ENCODE data around the gene NCKAP5. TPM values are rescaled to one million over a fixed set of nuclear protein-coding genes. Genes with fewer than 3 reads are reported as not detected.

The NCKAP5 gene
- total RNA-seq, 4 donors from 2014 or later: 2.7 to 11.7 (median 5.6) TPM

DNA sequence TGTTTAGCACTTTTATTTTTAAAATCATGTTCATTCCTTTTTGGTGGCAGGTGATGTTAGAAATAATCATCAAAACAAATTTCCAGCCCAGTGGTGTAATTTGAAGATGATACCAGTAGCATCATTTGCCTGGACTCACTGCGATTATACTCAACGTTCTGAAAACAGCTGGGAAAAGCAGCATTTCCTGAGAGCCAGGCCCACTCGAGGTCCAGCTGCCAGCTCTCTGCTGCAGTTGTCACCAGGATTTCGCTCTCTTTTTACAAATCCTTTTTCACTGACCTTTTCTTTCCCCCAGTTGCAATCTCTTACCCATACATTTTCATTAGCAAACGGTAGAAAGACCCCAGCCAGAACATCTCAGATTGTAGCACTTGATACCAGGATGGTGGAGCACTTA lies 787.6 kb downstream of the NCKAP5 start:
- Histone ChIP-seq H3K36me3 (no peaks in the 10 kb centered on the region), H3K4me1 (no peaks in the 10 kb centered on the region), H3K9me3 (no peaks in the 10 kb centered on the region), H3K27me3 (no peaks in the 10 kb centered on the region), H3K4me3 (no peak overlapping the region), H3K27ac (no peak overlapping the region)
- WGBS, 2 donors: 63 to 77% methylated on average over 5 of the region's 5 CpGs
- no peak for TF ChIP-seq EP300 (IDR thresholded peaks at IDR 0.05)
- DNase-seq (ENCODE audit: low spot score in 2 of 2): no peak

- 49 to 67% methylated on average over 1 of the region's 1 CpG for WGBS, 2 donors
- H3K4me3 ChIP-seq: no peak overlapping the region
- no peaks in the 10 kb centered on the region for H3K27me3 ChIP-seq
- no peaks in the 10 kb centered on the region for H3K9me3 ChIP-seq
- TF ChIP-seq, protein P1, sequence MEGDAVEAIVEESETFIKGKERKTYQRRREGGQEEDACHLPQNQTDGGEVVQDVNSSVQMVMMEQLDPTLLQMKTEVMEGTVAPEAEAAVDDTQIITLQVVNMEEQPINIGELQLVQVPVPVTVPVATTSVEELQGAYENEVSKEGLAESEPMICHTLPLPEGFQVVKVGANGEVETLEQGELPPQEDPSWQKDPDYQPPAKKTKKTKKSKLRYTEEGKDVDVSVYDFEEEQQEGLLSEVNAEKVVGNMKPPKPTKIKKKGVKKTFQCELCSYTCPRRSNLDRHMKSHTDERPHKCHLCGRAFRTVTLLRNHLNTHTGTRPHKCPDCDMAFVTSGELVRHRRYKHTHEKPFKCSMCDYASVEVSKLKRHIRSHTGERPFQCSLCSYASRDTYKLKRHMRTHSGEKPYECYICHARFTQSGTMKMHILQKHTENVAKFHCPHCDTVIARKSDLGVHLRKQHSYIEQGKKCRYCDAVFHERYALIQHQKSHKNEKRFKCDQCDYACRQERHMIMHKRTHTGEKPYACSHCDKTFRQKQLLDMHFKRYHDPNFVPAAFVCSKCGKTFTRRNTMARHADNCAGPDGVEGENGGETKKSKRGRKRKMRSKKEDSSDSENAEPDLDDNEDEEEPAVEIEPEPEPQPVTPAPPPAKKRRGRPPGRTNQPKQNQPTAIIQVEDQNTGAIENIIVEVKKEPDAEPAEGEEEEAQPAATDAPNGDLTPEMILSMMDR (IDR thresholded peaks at IDR 0.05): no peak
- TF ChIP-seq EP300 (IDR thresholded peaks at IDR 0.05): no peak
- TF ChIP-seq POLR2A (IDR thresholded peaks at IDR 0.05): no peak
- no peak overlapping the region for H3K27ac ChIP-seq
- DNase-seq (ENCODE audit: low spot score in 2 of 2): no peak
- no peaks in the 10 kb centered on the region for H3K36me3 ChIP-seq
- no peaks in the 10 kb centered on the region for H3K4me1 ChIP-seq
These were observed 789.0 kb downstream of the NCKAP5 start for GRCh38 chr2:132779206-132779721.

- no peak for DNase-seq (ENCODE audit: low spot score in 2 of 2)
- Histone ChIP-seq H3K4me1 (no peaks in the 10 kb centered on the region), H3K9me3 (no peaks in the 10 kb centered on the region), H3K27me3 (no peaks in the 10 kb centered on the region), H3K36me3 (peaks cover 0 to 6% (median 0%) of the 10 kb centered on the region in 3 donors), H3K4me3 (no peak overlapping the region), H3K27ac (no peak overlapping the region)
- TF ChIP-seq POLR2A (IDR thresholded peaks at IDR 0.05) (no peak), EP300 (IDR thresholded peaks at IDR 0.05) (no peak)
- TF ChIP-seq, protein P1 (IDR thresholded peaks at IDR 0.05): no peak
- 67 to 84% methylated on average over 3 of the region's 3 CpGs for WGBS, 2 donors
These were observed 792.0 kb downstream of the NCKAP5 start for GRCh38 chr2:132776287-132776686.

DNA sequence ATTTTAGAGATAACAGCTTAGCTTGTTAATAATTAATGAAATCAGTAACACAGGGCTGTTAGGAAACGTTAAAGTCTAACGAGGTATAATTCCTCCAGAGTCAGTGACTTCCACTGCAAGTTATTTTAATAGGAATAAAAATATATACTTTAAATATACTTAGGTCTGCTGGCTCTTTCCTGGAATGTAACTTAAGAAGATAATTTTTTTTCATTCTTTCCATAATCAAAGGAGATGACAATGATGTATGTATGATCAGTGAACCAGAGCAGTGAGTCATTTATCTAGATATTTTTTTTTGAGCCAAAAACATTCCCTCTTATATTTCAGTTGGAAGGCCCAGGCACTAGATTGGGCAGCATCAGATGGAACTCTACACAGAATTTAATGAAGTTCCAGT lies 794.1 kb downstream of the NCKAP5 start:
- Histone ChIP-seq H3K4me3 (no peak overlapping the region), H3K9me3 (no peaks in the 10 kb centered on the region), H3K27me3 (no peaks in the 10 kb centered on the region), H3K4me1 (no peaks in the 10 kb centered on the region), H3K36me3 (peaks cover 0 to 6% (median 0%) of the 10 kb centered on the region in 3 donors), H3K27ac (no peak overlapping the region)
- no peak for DNase-seq (ENCODE audit: low spot score in 2 of 2)
- TF ChIP-seq, protein P1 (IDR thresholded peaks at IDR 0.05): no peak
- TF ChIP-seq EP300 (IDR thresholded peaks at IDR 0.05) (no peak), POLR2A (IDR thresholded peaks at IDR 0.05) (no peak)
- 75 to 78% methylated on average over 2 of the region's 2 CpGs for WGBS, 2 donors

GRCh38 chr2:132773331-132773730 lies 794.9 kb downstream of the NCKAP5 start:
- H3K4me3 ChIP-seq: no peak overlapping the region
- no peaks in the 10 kb centered on the region for H3K27me3 ChIP-seq
- DNase-seq (ENCODE audit: low spot score in 2 of 2): no peak
- WGBS, 2 donors: 87 to 88% methylated on average over 3 of the region's 3 CpGs
- TF ChIP-seq, protein P1 (IDR thresholded peaks at IDR 0.05): no peak
- no peak for TF ChIP-seq POLR2A (IDR thresholded peaks at IDR 0.05)
- TF ChIP-seq EP300 (IDR thresholded peaks at IDR 0.05): no peak
- H3K36me3 ChIP-seq: peaks cover 0 to 6% (median 0%) of the 10 kb centered on the region in 3 donors
- H3K9me3 ChIP-seq: no peaks in the 10 kb centered on the region
- no peaks in the 10 kb centered on the region for H3K4me1 ChIP-seq
- no peak overlapping the region for H3K27ac ChIP-seq

DNA sequence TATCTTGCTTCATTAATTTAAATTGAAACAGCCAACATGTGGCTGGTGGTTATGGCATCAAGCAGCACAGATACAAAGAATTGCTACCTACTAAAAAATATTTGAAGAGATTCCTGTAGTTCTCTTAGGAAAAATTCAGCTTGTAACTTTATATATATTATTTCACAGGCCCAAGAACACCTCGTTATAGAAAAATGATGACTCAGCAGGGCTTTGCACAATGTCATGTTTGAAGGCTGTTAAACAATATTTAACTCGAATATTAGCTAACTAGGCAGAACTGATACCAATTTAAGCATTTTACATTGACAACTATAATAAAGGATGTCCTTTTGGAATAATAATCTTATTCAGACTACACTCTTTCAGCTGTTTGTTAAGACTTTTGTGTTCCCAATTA lies 795.9 kb downstream of the NCKAP5 start:
- Histone ChIP-seq H3K36me3 (peaks cover 0 to 6% (median 0%) of the 10 kb centered on the region in 3 donors), H3K9me3 (no peaks in the 10 kb centered on the region), H3K4me3 (no peak overlapping the region), H3K27ac (no peak overlapping the region), H3K4me1 (no peaks in the 10 kb centered on the region), H3K27me3 (no peaks in the 10 kb centered on the region)
- 38 to 45% methylated on average over 2 of the region's 2 CpGs for WGBS, 2 donors
- DNase-seq (ENCODE audit: low spot score in 2 of 2): no peak
- TF ChIP-seq, protein P1 (IDR thresholded peaks at IDR 0.05): no peak
- no peak for TF ChIP-seq EP300 (IDR thresholded peaks at IDR 0.05)
- TF ChIP-seq POLR2A (IDR thresholded peaks at IDR 0.05): no peak
